ENCODE measurements around the gene PSMA8.

The PSMA8 gene

DNA sequence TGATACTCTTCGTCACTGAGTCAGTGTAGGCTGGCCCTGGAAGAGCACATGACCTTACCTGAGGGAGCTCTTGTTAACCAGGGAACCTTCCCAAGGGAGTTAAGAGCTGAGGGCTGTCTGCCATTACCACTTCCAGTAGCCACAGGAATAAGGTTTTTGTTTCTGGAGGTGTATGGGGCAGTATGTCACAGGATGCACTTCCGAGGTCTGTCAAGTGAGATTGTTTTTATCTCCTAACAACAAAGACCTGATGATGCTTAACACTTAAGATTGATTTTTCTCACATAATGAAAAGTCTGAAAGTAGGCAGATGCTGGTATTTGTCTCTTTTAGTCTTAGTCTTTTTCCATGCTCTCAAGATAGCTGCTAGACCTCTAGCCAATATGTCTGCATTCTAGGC, 41.8 kb downstream of the PSMA8 start:
- DNase-seq (ENCODE audit: low read depth), result no peak
- H3K4me3 ChIP-seq (ENCODE audit: low read depth, low read length), result no peak overlapping the region
- TF ChIP-seq, protein P1, sequence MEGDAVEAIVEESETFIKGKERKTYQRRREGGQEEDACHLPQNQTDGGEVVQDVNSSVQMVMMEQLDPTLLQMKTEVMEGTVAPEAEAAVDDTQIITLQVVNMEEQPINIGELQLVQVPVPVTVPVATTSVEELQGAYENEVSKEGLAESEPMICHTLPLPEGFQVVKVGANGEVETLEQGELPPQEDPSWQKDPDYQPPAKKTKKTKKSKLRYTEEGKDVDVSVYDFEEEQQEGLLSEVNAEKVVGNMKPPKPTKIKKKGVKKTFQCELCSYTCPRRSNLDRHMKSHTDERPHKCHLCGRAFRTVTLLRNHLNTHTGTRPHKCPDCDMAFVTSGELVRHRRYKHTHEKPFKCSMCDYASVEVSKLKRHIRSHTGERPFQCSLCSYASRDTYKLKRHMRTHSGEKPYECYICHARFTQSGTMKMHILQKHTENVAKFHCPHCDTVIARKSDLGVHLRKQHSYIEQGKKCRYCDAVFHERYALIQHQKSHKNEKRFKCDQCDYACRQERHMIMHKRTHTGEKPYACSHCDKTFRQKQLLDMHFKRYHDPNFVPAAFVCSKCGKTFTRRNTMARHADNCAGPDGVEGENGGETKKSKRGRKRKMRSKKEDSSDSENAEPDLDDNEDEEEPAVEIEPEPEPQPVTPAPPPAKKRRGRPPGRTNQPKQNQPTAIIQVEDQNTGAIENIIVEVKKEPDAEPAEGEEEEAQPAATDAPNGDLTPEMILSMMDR (conservative IDR thresholded peaks at IDR 0.05; ENCODE audit: low read depth, low read length), result no peak

DNA sequence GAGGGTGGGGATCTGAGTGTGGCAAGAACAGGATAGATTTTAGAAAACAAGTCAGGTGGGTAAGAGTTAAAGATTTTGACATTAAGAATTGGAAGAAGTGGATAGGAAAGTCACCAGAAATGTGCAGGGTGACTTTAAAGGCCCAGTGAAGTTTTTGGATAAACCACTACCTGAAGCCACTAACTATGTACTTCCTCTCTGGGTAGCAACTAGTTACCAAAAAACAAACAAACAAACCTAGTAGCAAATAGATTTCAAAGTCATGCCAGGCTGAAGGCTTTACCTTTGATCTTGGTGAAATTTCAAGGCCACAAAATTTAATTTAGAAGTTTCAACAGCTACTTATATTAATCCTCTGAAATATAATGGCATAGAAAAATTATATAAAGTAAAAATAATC, 42.5 kb downstream of the PSMA8 start:
- H3K4me3 ChIP-seq (ENCODE audit: low read depth, low read length), result no peak overlapping the region
- TF ChIP-seq, protein P1 (conservative IDR thresholded peaks at IDR 0.05; ENCODE audit: low read depth, low read length), result no peak
- no peak for DNase-seq (ENCODE audit: low read depth)

DNA sequence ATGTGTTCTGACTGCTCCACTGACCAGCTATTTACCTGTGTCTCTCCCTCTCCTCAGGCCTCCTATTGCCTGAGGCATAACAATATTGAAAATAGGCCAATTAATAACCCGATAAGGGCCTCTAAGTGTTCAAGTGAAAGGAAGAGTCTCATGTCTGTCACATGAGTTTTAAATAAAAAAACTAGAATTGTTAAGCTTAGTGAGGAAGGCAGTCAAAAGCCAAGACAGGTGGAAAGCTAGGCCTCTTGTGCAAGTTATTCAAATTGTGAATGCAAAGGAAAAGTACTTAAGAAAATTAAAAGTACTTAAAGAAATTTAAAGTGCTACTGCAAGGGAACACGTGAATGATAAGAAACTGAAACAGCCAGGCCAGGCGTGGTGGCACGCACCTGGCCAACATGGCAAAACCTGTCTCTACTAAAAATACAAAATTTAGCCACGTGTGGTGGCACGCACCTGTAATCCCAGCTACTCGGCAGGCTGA, 47.7 kb downstream of the PSMA8 start:
- TF ChIP-seq, protein P1 (conservative IDR thresholded peaks at IDR 0.05; ENCODE audit: low read depth, low read length), result no peak

DNA sequence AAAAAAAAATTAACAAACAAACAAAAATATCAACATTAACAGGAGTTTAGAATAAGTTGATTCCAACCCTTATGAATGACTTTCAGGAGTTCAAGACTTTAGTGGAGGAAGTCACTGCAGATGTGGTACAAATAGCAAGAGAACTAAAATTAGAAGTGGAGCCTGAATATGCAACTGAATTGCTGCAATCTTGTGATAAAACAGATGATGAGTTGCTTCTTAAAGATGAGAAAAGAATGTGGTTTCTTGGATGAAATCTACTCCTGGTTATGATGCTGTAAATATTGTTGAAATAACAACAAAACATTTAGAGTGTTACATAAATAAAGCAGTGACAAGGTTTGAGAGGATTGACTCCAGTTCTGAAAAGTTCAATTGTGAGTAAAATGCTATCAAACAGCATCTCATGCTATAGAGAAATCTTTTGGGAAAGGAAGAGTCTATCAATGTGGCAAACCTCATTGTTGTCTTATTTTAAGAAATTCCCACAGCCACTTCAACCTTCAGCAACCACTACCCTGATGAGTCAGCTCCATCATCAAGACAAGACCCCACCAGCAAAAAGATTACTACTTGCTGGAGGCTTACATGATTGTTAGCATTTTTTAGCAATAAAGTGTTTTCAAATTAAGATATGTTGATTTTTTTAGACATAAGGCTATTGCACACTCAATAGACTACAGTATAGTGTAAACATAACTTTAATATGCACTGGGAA, 49.9 kb downstream of the PSMA8 start:
- no peak for DNase-seq (ENCODE audit: low read depth)
- no peak overlapping the region for H3K4me3 ChIP-seq (ENCODE audit: low read depth, low read length)
- TF ChIP-seq, protein P1 (conservative IDR thresholded peaks at IDR 0.05; ENCODE audit: low read depth, low read length), result no peak

More for the DNA sequence above, 47.7 kb downstream of the PSMA8 start:
- DNase-seq (ENCODE audit: low read depth), result no peak
- no peak overlapping the region for H3K4me3 ChIP-seq (ENCODE audit: low read depth, low read length)

DNA sequence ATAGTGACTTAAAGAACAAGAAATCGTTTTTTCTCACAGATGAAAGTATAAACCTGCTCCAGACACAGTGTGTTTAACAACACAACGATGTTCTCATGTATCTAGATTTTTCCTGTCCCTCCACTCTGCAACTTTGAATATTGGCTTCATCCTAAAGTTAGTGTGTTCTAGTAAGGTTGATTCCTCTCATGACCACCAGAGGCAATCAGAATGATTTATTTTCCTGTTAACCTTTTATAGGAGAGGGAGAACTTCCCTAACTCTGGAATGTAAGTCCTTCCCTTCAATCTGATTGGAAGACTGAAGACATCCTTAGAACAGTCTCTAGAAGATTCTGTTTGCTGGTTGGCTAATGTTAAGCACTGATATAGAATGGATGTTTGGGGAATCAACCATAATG, 51.6 kb downstream of the PSMA8 start:
- peak; percentile 11 for DNase-seq (ENCODE audit: low read depth)
- TF ChIP-seq, protein P1 (conservative IDR thresholded peaks at IDR 0.05; ENCODE audit: low read depth, low read length), result peak; percentile 34
- H3K4me3 ChIP-seq (ENCODE audit: low read depth, low read length), result no peak overlapping the region

DNA sequence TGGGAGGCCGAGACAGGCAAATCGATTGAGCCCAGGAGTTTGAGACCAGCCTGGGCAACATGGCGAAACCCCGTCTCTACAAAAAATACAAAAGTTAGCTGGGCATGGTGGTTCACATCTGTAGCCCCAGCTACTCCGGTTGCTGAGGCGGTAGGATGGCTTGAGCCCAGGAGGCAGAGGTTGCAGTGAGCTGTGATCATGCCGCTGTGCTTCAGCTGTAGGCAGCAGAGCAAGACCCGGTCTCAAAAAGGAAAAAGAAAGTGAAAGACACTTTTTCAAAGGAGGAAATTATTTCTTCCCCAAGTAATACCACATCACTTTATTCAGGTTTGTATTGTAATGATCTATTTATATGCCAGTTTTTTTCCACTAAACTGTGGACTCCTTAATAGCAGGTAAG, 56.8 kb downstream of the PSMA8 start:
- H3K4me3 ChIP-seq (ENCODE audit: low read depth, low read length), result no peak overlapping the region
- no peak for DNase-seq (ENCODE audit: low read depth)
- TF ChIP-seq, protein P1 (conservative IDR thresholded peaks at IDR 0.05; ENCODE audit: low read depth, low read length), result no peak

DNA sequence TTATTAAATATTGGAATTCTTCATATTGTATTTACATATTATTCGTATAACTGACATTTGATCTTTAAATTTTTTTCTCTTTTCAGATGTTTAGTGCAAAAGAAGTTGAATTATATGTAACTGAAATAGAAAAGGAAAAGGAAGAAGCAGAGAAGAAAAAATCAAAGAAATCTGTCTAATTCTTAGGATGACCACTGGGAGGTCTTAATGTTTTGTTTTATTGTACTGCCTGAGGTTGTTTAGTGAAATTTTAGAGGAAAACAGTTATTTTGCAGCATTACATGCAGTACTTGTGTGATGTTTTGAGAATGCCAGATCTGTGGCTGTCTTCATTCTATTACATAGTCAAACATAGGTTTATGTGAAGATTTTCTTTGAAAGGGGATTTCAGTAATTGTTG, 58.6 kb downstream of the PSMA8 start:
- DNase-seq (ENCODE audit: low read depth), result no peak
- H3K4me3 ChIP-seq (ENCODE audit: low read depth, low read length), result no peak overlapping the region
- TF ChIP-seq, protein P1 (conservative IDR thresholded peaks at IDR 0.05; ENCODE audit: low read depth, low read length), result no peak

Data from choroid plexus epithelial cell (primary cell).